Testis (tissue), 2 donors: Measurements from ENCODE around the gene MYBPC2.

Experiments used
- CTCF ChIP-seq, 3 experiments: fragments of 450-650 bp in 2 of 3; fragments of 200-600 bp in 1 of 3; sonication (generic) in 1 of 3; IDR thresholded peaks; one replicate each; pipeline ENCODE4 v1.5.1; 2016 to 2019; ENCODE audit warnings: antibody characterized with exemption in 3 of 3, mild to moderate bottlenecking in 2 of 3, moderate library complexity in 1 of 3
- POLR2A ChIP-seq: fragments of 450-650 bp; IDR thresholded peaks from one replicate; pipeline ENCODE4 v1.6.1; 2017; ENCODE audit warnings: antibody characterized with exemption, mild to moderate bottlenecking, moderate library complexity

DNA sequence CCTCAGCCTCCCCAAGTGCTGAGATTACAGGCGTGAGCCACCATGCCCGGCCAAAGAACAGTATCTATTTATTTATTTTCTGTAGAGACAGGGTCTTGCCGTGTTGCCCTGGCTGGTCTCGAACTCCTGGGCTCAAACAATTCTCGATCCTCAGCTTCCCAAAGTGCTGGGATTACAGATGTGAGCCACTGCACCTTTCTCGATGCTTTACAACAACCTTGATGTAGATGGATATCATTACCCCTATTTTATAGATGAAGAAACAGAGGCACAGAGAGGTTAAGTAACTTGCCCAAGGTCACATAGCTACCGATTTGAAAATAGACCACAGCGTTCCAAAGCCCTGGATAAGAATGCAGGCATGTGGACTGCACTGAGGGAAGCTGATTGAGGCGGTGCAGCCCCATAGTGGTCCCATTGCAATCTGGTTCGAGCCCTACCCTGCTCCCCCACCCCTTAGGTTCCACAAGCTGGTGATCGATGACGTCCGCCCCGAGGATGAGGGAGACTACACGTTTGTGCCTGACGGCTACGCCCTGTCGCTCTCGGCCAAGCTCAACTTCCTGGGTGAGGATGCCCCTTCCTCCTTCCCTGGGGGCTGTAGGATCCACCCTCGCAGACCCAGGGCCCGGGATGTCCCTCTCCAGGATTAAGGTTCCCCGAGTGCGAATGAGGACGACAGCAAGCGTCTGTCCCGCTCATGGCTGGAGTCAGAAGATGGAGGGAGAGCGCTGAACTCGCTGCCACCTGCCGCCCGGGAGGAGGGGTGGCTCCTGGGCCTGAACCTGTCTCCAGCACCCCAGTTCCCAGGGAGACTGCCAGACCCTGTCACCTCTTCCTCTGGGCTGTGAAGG is 17.9 kb downstream of the MYBPC2 start:
- TF ChIP-seq CTCF (IDR thresholded peaks at IDR 0.05) = no peak
- TF ChIP-seq POLR2A = no peak
